Measurements from ENCODE around the gene ANK3.
A peak's percentile ranks its signal among the peaks of the same experiment; 100 is the strongest.

ANK3 gene

GRCh38 chr10:60413306-60414012, 23.8 kb upstream of the ANK3 start:
- DNase-seq, result no peak

- DNase-seq, result no peak
Observed at GRCh38 chr10:60410970-60411369, 21.3 kb upstream of the ANK3 start.

- no peak for DNase-seq
Observed at GRCh38 chr10:60409202-60409601, 19.5 kb upstream of the ANK3 start.

- no peak for DNase-seq
Observed at GRCh38 chr10:60406182-60406581, 16.5 kb upstream of the ANK3 start.

- no peak for DNase-seq
Observed at GRCh38 chr10:60405172-60405571, 15.5 kb upstream of the ANK3 start.

GRCh38 chr10:60403168-60403873, 13.6 kb upstream of the ANK3 start:
- no peak for DNase-seq

GRCh38 chr10:60400366-60400765, 10.7 kb upstream of the ANK3 start:
- no peak for DNase-seq

- no peak for DNase-seq
Observed at GRCh38 chr10:60399328-60399727, 9.7 kb upstream of the ANK3 start.

- no peak for DNase-seq
Observed at GRCh38 chr10:60397792-60398191, 8.1 kb upstream of the ANK3 start.

- DNase-seq, result no peak
Observed at GRCh38 chr10:60396766-60397165, 7.1 kb upstream of the ANK3 start.

- no peak for DNase-seq
Observed at GRCh38 chr10:60395711-60396110, 6.0 kb upstream of the ANK3 start.

GRCh38 chr10:60394446-60394845, 4.8 kb upstream of the ANK3 start:
- no peak for DNase-seq

GRCh38 chr10:60390224-60390626, 550 bp upstream of the ANK3 start:
- DNase-seq, result no peak

- DNase-seq, result no peak
Observed at GRCh38 chr10:60388709-60389301, 870 bp downstream of the ANK3 start.

GRCh38 chr10:60388116-60388625, 1.5 kb downstream of the ANK3 start:
- no peak for DNase-seq

- DNase-seq, result no peak
Observed at GRCh38 chr10:60387531-60387930, 2.1 kb downstream of the ANK3 start.

- DNase-seq, result no peak
Observed at GRCh38 chr10:60385399-60385738, 4.3 kb downstream of the ANK3 start.

- no peak for DNase-seq
Observed at GRCh38 chr10:60384708-60385398, 4.8 kb downstream of the ANK3 start.

GRCh38 chr10:60384011-60384410, 5.7 kb downstream of the ANK3 start:
- DNase-seq, result no peak

GRCh38 chr10:60382946-60383681, 6.6 kb downstream of the ANK3 start:
- peak; percentile 39 for DNase-seq

- no peak for DNase-seq
Observed at GRCh38 chr10:60380781-60381180, 8.9 kb downstream of the ANK3 start.

- DNase-seq, result no peak
Observed at GRCh38 chr10:60377955-60378354, 11.7 kb downstream of the ANK3 start.

GRCh38 chr10:60377042-60377352, 12.7 kb downstream of the ANK3 start:
- DNase-seq, result no peak

All from NCI-H1436 (cell line).